Endothelial cell of umbilical vein (primary cell): ENCODE data around the gene DUOX2. TPM values are rescaled to one million over a fixed set of nuclear protein-coding genes. Genes with fewer than 3 reads are reported as not detected.

Experiments used
- BruUV-seq: library from RNA; stranded (reverse); fragments of 400-500 nt; replicated peaks from 2 replicates; lab custom pipeline; 2021; lab: Mats Ljungman, UMichigan
- CTCF ChIA-PET: fragments of 300-600, 350-600 bp; sonication (Branson Sonifier 250); formaldehyde crosslinking; loops from one replicate; lab custom pipeline; 2021; ENCODE audit warnings: antibody characterized with exemption, inconsistent platforms; lab: Charles Lee
- POLR2A ChIA-PET: fragments of 300-600, 350-600 bp; sonication (Branson Sonifier 250); formaldehyde crosslinking; loops from one replicate; lab custom pipeline; 2021; ENCODE audit warnings: antibody characterized with exemption, inconsistent platforms; lab: Charles Lee
- DNase-seq: peaks from one replicate; pipeline ENCODE4 v3.0.0-alpha.2; 2011; ENCODE audit warnings: low read depth, low spot score
- FAIRE-seq: peaks from 2 replicates; lab custom pipeline; 2011; peaks lifted over from hg19 to GRCh38; lab: Jason Lieb, UNC
- H2AFZ ChIP-seq: 2 replicates; pipeline ENCODE4 v1.6.0; 2012; ENCODE audit warnings: low read depth, low read length, control low read depth, inconsistent platforms
- H3K27ac ChIP-seq: 2 replicates; pipeline ENCODE4 v1.5.1; 2011; ENCODE audit warnings: low read depth, mild to moderate bottlenecking, control low read depth, low read length, moderate library complexity; ENCODE audit not compliant: insufficient read depth
- H3K27me3 ChIP-seq, 2 experiments: 2 replicates each; pipeline versions ENCODE4 v1.6.0 to v1.6.1; 2011; ENCODE audit warnings: low read length in 2 of 2, mixed read lengths in 1 of 2; ENCODE audit not compliant: control insufficient read depth in 2 of 2, insufficient read depth in 2 of 2
- H3K36me3 ChIP-seq, 2 experiments: 2 replicates in 1 of 2; 3 replicates in 1 of 2; pipeline ENCODE4 v1.5.1; 2011; ENCODE audit warnings: low read length in 2 of 2, mild to moderate bottlenecking in 1 of 2, moderate library complexity in 1 of 2; ENCODE audit not compliant: control insufficient read depth in 2 of 2, insufficient read depth in 2 of 2; ENCODE audit errors: extremely low read depth in 1 of 2
- H3K4me1 ChIP-seq: 3 replicates; pipeline ENCODE4 v1.5.1; 2011; ENCODE audit warnings: mild to moderate bottlenecking, low read length; ENCODE audit not compliant: control insufficient read depth, insufficient read depth; ENCODE audit errors: extremely low read depth
- H3K4me2 ChIP-seq: 2 replicates; pipeline ENCODE4 v1.6.1; 2011; ENCODE audit warnings: low read length, control low read depth, mixed read lengths; ENCODE audit not compliant: insufficient read depth
- H3K4me3 ChIP-seq, 3 experiments: fragments of 200-600 bp in 1 of 3; sonication (generic), shearing (Covaris generic) in 1 of 3; replicated peaks in 1 of 3; 2 replicates each; pipeline ENCODE4 v1.5.1; 2011 to 2016; ENCODE audit warnings: control low read depth in 3 of 3, low read length in 3 of 3, mild to moderate bottlenecking in 2 of 3, inconsistent platforms in 1 of 3, low read depth in 1 of 3, moderate library complexity in 1 of 3; ENCODE audit not compliant: insufficient read depth in 1 of 3
- H3K79me2 ChIP-seq: 2 replicates; pipeline ENCODE4 v1.6.0; 2012; ENCODE audit warnings: low read length, inconsistent platforms; ENCODE audit not compliant: control insufficient read depth, insufficient read depth
- H3K9ac ChIP-seq: replicated peaks from 2 replicates; pipeline ENCODE3; 2011; ENCODE audit warnings: low read length, control low read depth; ENCODE audit not compliant: insufficient read depth; ENCODE audit errors: extremely low read depth
- H3K9me1 ChIP-seq: replicated peaks from 3 replicates; pipeline ENCODE4 v1.6.0; 2011; ENCODE audit warnings: mild to moderate bottlenecking, low read length; ENCODE audit not compliant: control insufficient read depth, insufficient read depth; ENCODE audit errors: extremely low read depth
- H3K9me3 ChIP-seq: replicated peaks from 2 replicates; pipeline ENCODE4 v1.5.1; 2012; ENCODE audit warnings: low read length, inconsistent platforms; ENCODE audit not compliant: control insufficient read depth, insufficient read depth
- H4K20me1 ChIP-seq: replicated peaks from 2 replicates; pipeline ENCODE3; 2011; ENCODE audit warnings: mild to moderate bottlenecking, low read length; ENCODE audit not compliant: control insufficient read depth, insufficient read depth; ENCODE audit errors: extremely low read depth
- CTCF ChIP-seq, 2 donors: IDR thresholded peaks; 1 replicate in 1 of 2; 2 replicates in 1 of 2; pipeline ENCODE4 v1.5.1; 2011; ENCODE audit warnings: low read length in 2 of 2, mild to moderate bottlenecking in 2 of 2, moderate library complexity in 2 of 2, control low read depth in 1 of 2, inconsistent platforms in 1 of 2, low read depth in 1 of 2; ENCODE audit not compliant: insufficient read depth in 1 of 2; ENCODE audit errors: extremely low read depth in 1 of 2
- FOS ChIP-seq: IDR thresholded peaks from 2 replicates; pipeline ENCODE4 v1.6.1; 2011; ENCODE audit warnings: mild to moderate bottlenecking, low read length, moderate library complexity, borderline replicate concordance; ENCODE audit not compliant: insufficient read depth
- GATA2 ChIP-seq: IDR thresholded peaks from 2 replicates; pipeline ENCODE4 v1.7.0; 2011; ENCODE audit warnings: low read depth, mild to moderate bottlenecking, moderate library complexity, mixed read lengths, low read length; ENCODE audit not compliant: insufficient read length, insufficient read depth
- JUN ChIP-seq: IDR thresholded peaks from 2 replicates; pipeline ENCODE4 v1.6.1; 2011; ENCODE audit warnings: borderline replicate concordance, low read depth; ENCODE audit not compliant: insufficient read length, insufficient read depth
- MYC ChIP-seq: IDR thresholded peaks from one replicate; pipeline ENCODE4 v1.6.1; 2011; ENCODE audit warnings: mild to moderate bottlenecking, low read depth, low read length
- POLR2A ChIP-seq: IDR thresholded peaks from 2 replicates; pipeline ENCODE4 v1.6.1; 2012; ENCODE audit warnings: low read depth, mild to moderate bottlenecking, control low read depth, low read length
- POLR2AphosphoS5 ChIP-seq: IDR thresholded peaks from 2 replicates; pipeline ENCODE4 v1.6.1; 2012; ENCODE audit warnings: low read depth, mild to moderate bottlenecking, control low read depth, low read length, moderate library complexity; ENCODE audit not compliant: insufficient read depth
- dilution Hi-C: fragments of 300-500 bp; cut with MboI; formaldehyde crosslinking; loops from one replicate; pipeline ENCODE4 v1.15.0; 2019; ENCODE audit warnings: low sequenced_read_pairs; ENCODE audit not compliant: extremely low pct_ligation_motif_present
- intact Hi-C: fragments of 100-400 bp; cut with micrococcal nuclease; formaldehyde crosslinking; loops from one replicate; pipeline ENCODE4 v1.10.0; 2022
- polyA plus RNA-seq, 4 experiments: library from polyadenylated mRNA; depleted of rRNA in 3 of 4; stranded (reverse) in 3 of 4; unstranded in 1 of 4; fragments of >200 nt; gene quantifications; 2 replicates each; pipeline versions ENCODE4 v1.2.1 to v1.2.3, GENCODE V29; 2011 to 2012; ENCODE audit warnings: missing spikeins in 1 of 4
- total RNA-seq: library from RNA; stranded (reverse); gene quantifications from 2 replicates; pipeline ENCODE4 v1.2.3, GENCODE V29; 2021

DUOX2 gene
- total and polyA plus RNA-seq, 2 donors (not counting 3 experiments of a cell fraction or from before 2014, with no cell fraction given): 0.01 TPM; not detected in 1

- no peaks in the 10 kb centered on the region for H3K9me1 ChIP-seq
- POLR2A ChIA-PET: no interaction called here
- BruUV-seq: no TSS peak
Measured at GRCh38 chr15:45126535-45127158, 12.7 kb upstream of the DUOX2 start.

More at GRCh38 chr15:45126535-45127158, 12.7 kb upstream of the DUOX2 start:
- Histone ChIP-seq H4K20me1 (no peaks in the 10 kb centered on the region), H3K9ac (no peak overlapping the region), H3K36me3 (no peaks in the 10 kb centered on the region), H3K4me2 (no peak overlapping the region), H3K79me2 (no peaks in the 10 kb centered on the region), H3K4me3 (no peak overlapping the region), H2AFZ (no peak overlapping the region), H3K9me3 (no peaks in the 10 kb centered on the region), H3K4me1 (peaks cover 6% of the 10 kb centered on the region), H3K27me3 (peaks cover 57 to 77% of the 10 kb centered on the region in 2 experiments), H3K27ac (no peak overlapping the region)
- DNase-seq (peak; percentile 37), FAIRE-seq (no peak)
- CTCF ChIA-PET: interaction anchor here (0.7 to 2.2 kb wide), 26 partner anchors 9 to 485 kb away, joined by 3 to 44 read pairs (median 6); partner anchors contain the start of gene DUOXA2
- TF ChIP-seq POLR2A: no peak
- no peak for TF ChIP-seq JUN
- no peak for TF ChIP-seq FOS
- TF ChIP-seq POLR2AphosphoS5: no peak
- TF ChIP-seq CTCF (IDR thresholded peaks at IDR 0.05; ENCODE audit: extremely low read depth in 1 of 2, insufficient read depth in 1 of 2, low read depth in 1 of 2, low read length in 2 of 2): peak; percentile 44 to 50
- TF ChIP-seq MYC: no peak
- TF ChIP-seq GATA2: no peak
- dilution Hi-C loops: no loop called here
- intact Hi-C loops: loop anchor here (1.0 kb wide), 1 partner anchor 331 kb away; no protein-coding TSS in a partner anchor
